HG03139 (cell line): ENCODE results near the gene OR8B2.
"Not testable (repeated sequence)": the region's sequence is repeated elsewhere in the genome, so short reads cannot be mapped to it uniquely, and the experiment has no call there.

Experiments used
- ATAC-seq: cut with Tn5 transposase; IDR thresholded peaks from one replicate; pipeline ENCODE4 v1.9.1; 2021; ENCODE audit not compliant: unreplicated experiment

OR8B2 gene

GRCh38 chr11:124384399-124384798 is at the start of gene OR8B2:
Gene OR8B2 (minus strand): TSS chr11:124384499. CDS start chr11:124383343, 1,156 bp downstream.
- ATAC-seq: no peak

- ATAC-seq: no peak
Observed at GRCh38 chr11:124429599-124429998, 45.3 kb upstream of the OR8B2 start.

- ATAC-seq: no peak
Observed at GRCh38 chr11:124424384-124424921, 40.2 kb upstream of the OR8B2 start, which contains the start of gene OR8B4. Gene OR8B4 (minus strand): TSS chr11:124424871. CDS start chr11:124424871, 0 bp downstream.

- ATAC-seq: no peak
Observed at GRCh38 chr11:124421043-124421442, 36.7 kb upstream of the OR8B2 start.

- no peak for ATAC-seq
Observed at GRCh38 chr11:124415356-124415923, 31.1 kb upstream of the OR8B2 start.

- no peak for ATAC-seq
Observed at GRCh38 chr11:124409906-124410305, 25.6 kb upstream of the OR8B2 start.

- ATAC-seq: no peak
Observed at GRCh38 chr11:124405581-124405980, 21.3 kb upstream of the OR8B2 start.

GRCh38 chr11:124403186-124403585 is 18.9 kb upstream of the OR8B2 start:
- not testable (repeated sequence) for ATAC-seq

- ATAC-seq: peak; percentile 99
Observed at GRCh38 chr11:124402326-124402922, 18.1 kb upstream of the OR8B2 start.

- no peak for ATAC-seq
Observed at GRCh38 chr11:124398924-124399323, 14.6 kb upstream of the OR8B2 start, which contains the start of gene OR8B3. Gene OR8B3 (minus strand): TSS chr11:124399024. CDS start chr11:124397351, 1,673 bp downstream.

GRCh38 chr11:124396847-124397246 is 12.5 kb upstream of the OR8B2 start:
- ATAC-seq: not testable (repeated sequence)

GRCh38 chr11:124394408-124394807 is 10.1 kb upstream of the OR8B2 start:
- no peak for ATAC-seq

- not testable (repeated sequence) for ATAC-seq
Observed at GRCh38 chr11:124382857-124383256, 1.4 kb downstream of the OR8B2 start.

GRCh38 chr11:124380585-124380984 is 3.7 kb downstream of the OR8B2 start:
- no peak for ATAC-seq

GRCh38 chr11:124376280-124376679 is 8.0 kb downstream of the OR8B2 start:
- ATAC-seq: no peak

- ATAC-seq: no peak
Observed at GRCh38 chr11:124359566-124359965, 24.7 kb downstream of the OR8B2 start.

GRCh38 chr11:124346311-124346955 is 37.9 kb downstream of the OR8B2 start:
- no peak for ATAC-seq

- ATAC-seq: no peak
Observed at GRCh38 chr11:124344346-124344745, 40.0 kb downstream of the OR8B2 start.

GRCh38 chr11:124340142-124340447 is 44.2 kb downstream of the OR8B2 start:
- no peak for ATAC-seq

- ATAC-seq: no peak
Observed at GRCh38 chr11:124339396-124340141, 44.7 kb downstream of the OR8B2 start.
